HepG2 (cell line): ENCODE results near the gene EFNB1. TPM values are rescaled to one million over a fixed set of nuclear protein-coding genes. Genes with fewer than 3 reads are reported as not detected.

Experiments
- ATAC-seq: fragments of 200-7000 bp; cut with Tn5 transposase; 3 replicates; pipeline ENCODE4 v1.9.1; 2020; ENCODE audit warnings: mild to moderate bottlenecking, moderate library complexity
- BruUV-seq: library from RNA; stranded (reverse); fragments of 400-500 nt; replicated peaks from 2 replicates; lab custom pipeline; 2021; lab: Mats Ljungman, UMichigan
- CTCF ChIA-PET: fragments of 300-600 bp; formaldehyde crosslinking; extraction: SDS; loops from one replicate; lab custom pipeline; 2021; ENCODE audit warnings: low total read pairs, inconsistent platforms, low intra/inter-chr PET ratio; lab: Yijun Ruan, JAX
- POLR2A ChIA-PET: fragments of 350-600 bp; sonication (Branson Sonifier 250); formaldehyde crosslinking; loops from one replicate; lab custom pipeline; 2020; ENCODE audit warnings: antibody characterized with exemption, inconsistent platforms; lab: Yijun Ruan, JAX
- DNase-seq: peaks from one replicate; pipeline ENCODE4 v3.0.0-alpha.2; 2015; ENCODE audit warnings: low spot score
- FAIRE-seq: peaks from 3 replicates; lab custom pipeline; 2011; peaks lifted over from hg19 to GRCh38; lab: Jason Lieb, UNC
- H2AFZ ChIP-seq: one replicate; pipeline ENCODE4 v1.6.1; 2011; ENCODE audit warnings: low read length, inconsistent platforms
- H3K27ac ChIP-seq: fragments of 300-600 bp; 3 replicates; pipeline ENCODE4 v1.8.0; 2011; ENCODE audit warnings: mixed run types, mild to moderate bottlenecking, mixed read lengths, low read length, inconsistent platforms; ENCODE audit not compliant: insufficient read depth; ENCODE audit errors: extremely low read length
- H3K27me3 ChIP-seq, 2 experiments: fragments of 200-600 bp in 1 of 2; 2 replicates in 1 of 2; 3 replicates in 1 of 2; pipeline versions ENCODE4 v1.6.0 to v1.8.0; 2011; ENCODE audit warnings: low read length in 2 of 2, mild to moderate bottlenecking in 2 of 2, moderate library complexity in 2 of 2, inconsistent platforms in 1 of 2; ENCODE audit not compliant: insufficient read depth in 2 of 2, control insufficient read depth in 1 of 2
- H3K36me3 ChIP-seq, 2 experiments: fragments of 200-600 bp in 1 of 2; replicated peaks in 1 of 2; 2 replicates in 1 of 2; 3 replicates in 1 of 2; pipeline versions ENCODE4 v1.5.1 to v1.8.0; 2011; ENCODE audit warnings: low read length in 2 of 2, inconsistent platforms in 1 of 2; ENCODE audit not compliant: insufficient read depth in 2 of 2, control insufficient read depth in 1 of 2
- H3K4me1 ChIP-seq: 2 replicates; pipeline ENCODE4 v1.5.1; 2012; ENCODE audit warnings: low read length, inconsistent platforms; ENCODE audit not compliant: insufficient read depth
- H3K4me2 ChIP-seq: 2 replicates; pipeline ENCODE4 v1.6.0; 2011; ENCODE audit warnings: low read depth, low read length, inconsistent platforms
- H3K4me3 ChIP-seq, 3 experiments: fragments of 200-600 bp in 1 of 3; sonication (generic), shearing (Covaris generic) in 1 of 3; replicated peaks in 1 of 3; 2 replicates each; pipeline ENCODE4 v1.5.1; 2011 to 2016; ENCODE audit warnings: low read length in 3 of 3, inconsistent platforms in 2 of 3, low read depth in 2 of 3, mild to moderate bottlenecking in 2 of 3, control low read depth in 1 of 3, mixed read lengths in 1 of 3; ENCODE audit not compliant: insufficient read depth in 1 of 3
- H3K79me2 ChIP-seq: one replicate; pipeline ENCODE4 v1.6.1; 2011; ENCODE audit warnings: low read length, inconsistent platforms; ENCODE audit not compliant: insufficient read depth
- H3K9ac ChIP-seq: 2 replicates; pipeline ENCODE4 v1.6.0; 2011; ENCODE audit warnings: mild to moderate bottlenecking, low read depth, low read length, inconsistent platforms; ENCODE audit not compliant: insufficient read depth
- H3K9me3 ChIP-seq: 2 replicates; pipeline ENCODE4 v1.5.1; 2012; ENCODE audit warnings: mild to moderate bottlenecking, low read length
- H4K20me1 ChIP-seq: 2 replicates; pipeline ENCODE4 v1.6.0; 2011; ENCODE audit warnings: inconsistent platforms, mild to moderate bottlenecking, low read length, moderate library complexity; ENCODE audit not compliant: insufficient read depth
- ZNF879 ChIP-seq: sonication (generic); formaldehyde crosslinking; IDR thresholded peaks from 2 replicates; pipeline ENCODE4 v1.8.1; 2023; ENCODE audit warnings: missing genetic modification reagents
- WGBS: methylation state at CpG from one replicate; pipeline ENCODE4 v1.1.6; 2017; ENCODE audit warnings: low lambda C conversion rate; 5-methylcytosine and 5-hydroxymethylcytosine counted together
- in situ Hi-C: cut with HindIII; loops from 2 replicates; pipeline ENCODE4 v1.10.0; 2017; ENCODE audit warnings: low pct_unique_long_range_greater_than_20kb; ENCODE audit not compliant: extremely low pct_ligation_motif_present
- intact Hi-C: fragments of 100-400 bp; cut with micrococcal nuclease; formaldehyde crosslinking; loops from one replicate; pipeline ENCODE4 v1.10.0; 2022; ENCODE audit not compliant: unreplicated experiment
- polyA plus RNA-seq, 8 experiments: library from polyadenylated mRNA; depleted of rRNA in 3 of 8; stranded (reverse) in 7 of 8; unstranded in 1 of 8; fragments of >200 nt; fragmentation: Illumina TruSeq in 4 of 8; extraction: Trizol in 4 of 8; gene quantifications; 2 replicates each; pipeline versions ENCODE4 v1.2.1 to v1.2.3, GENCODE V29; 2011 to 2016; ENCODE audit warnings: low read depth in 4 of 8, missing spikeins in 1 of 8, mixed read lengths in 1 of 8; ENCODE audit not compliant: insufficient read depth in 1 of 8
- total RNA-seq, 5 experiments: library from RNA; depleted of rRNA; stranded (reverse); fragments of >200 nt; fragmentation: Illumina TruSeq; extraction: Trizol; gene quantifications; 2 replicates each; pipeline ENCODE4 v1.2.3, GENCODE V29; 2016; ENCODE audit warnings: low read depth in 1 of 5
- TF ChIP-seq, protein P1 (sequence below): sonication (generic); formaldehyde crosslinking; IDR thresholded peaks from 2 replicates; pipeline ENCODE4 v1.5.0; 2020; ENCODE audit warnings: mild to moderate bottlenecking, missing genetic modification reagents, moderate library complexity
- TF ChIP-seq, protein P2 (sequence below): IDR thresholded peaks from 2 replicates; pipeline ENCODE4 v1.6.1; 2018; ENCODE audit warnings: missing genetic modification reagents, mild to moderate bottlenecking, missing compliant biosample characterization
- TF ChIP-seq, protein P3 (sequence below): sonication (generic); formaldehyde crosslinking; IDR thresholded peaks from 2 replicates; pipeline ENCODE4 v1.8.0; 2022; ENCODE audit warnings: missing genetic modification reagents, mild to moderate bottlenecking, borderline replicate concordance

EFNB1 gene
- total and polyA plus RNA-seq, 2 of the 13 experiments (the other 11 are each of a cell fraction or from before 2014, with no cell fraction given), result 4.0 to 4.1 TPM

DNA sequence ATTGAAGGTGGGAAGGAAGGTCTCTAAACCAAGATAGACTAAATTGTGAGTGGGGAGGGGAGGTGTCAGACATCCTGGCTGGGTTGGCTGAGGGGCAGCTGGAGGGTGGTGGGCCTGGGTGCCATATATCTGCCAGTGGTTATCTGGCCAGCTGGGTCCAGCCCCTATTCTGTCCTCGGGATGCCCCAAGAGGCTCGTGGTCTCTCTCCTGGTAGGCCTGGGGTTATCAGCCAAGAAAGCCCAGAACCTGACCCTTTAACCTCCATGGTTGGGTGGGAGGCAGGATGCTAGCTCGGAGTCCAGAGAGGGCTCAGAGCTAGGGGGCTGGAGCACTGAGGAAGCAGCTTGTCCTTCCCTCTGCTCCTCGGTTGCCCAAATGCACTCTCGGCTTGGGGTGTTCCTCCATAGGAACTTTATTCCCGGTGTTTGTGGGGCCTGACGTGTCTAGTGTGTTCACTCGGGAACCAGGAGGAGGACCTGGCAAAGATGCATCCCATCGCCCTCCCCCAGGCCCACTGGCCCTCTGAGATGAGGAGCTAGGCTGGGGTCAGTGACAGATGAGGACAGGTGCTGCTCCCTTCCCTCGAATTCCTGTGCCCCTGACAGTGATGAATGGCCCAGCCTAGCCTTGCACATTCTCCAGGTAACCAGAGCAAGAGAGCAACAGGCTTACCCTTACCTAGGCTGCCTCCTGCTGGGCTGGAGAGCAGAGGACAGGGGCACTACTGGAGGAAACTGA is 5.2 kb upstream of the EFNB1 start:
- CTCF ChIA-PET, result interaction anchor here (1.2 kb wide), 1 partner anchor 398 kb away, joined by 3 read pairs; no protein-coding TSS in a partner anchor
- H3K36me3 ChIP-seq, result no peaks in the 10 kb centered on the region
- DNase-seq (no peak), FAIRE-seq (no peak), ATAC-seq (no peak)
- intact Hi-C loops (no loop called here), in situ Hi-C loops (loop anchor here (10.0 kb wide), 3 partner anchors 211 to 561 kb away; no protein-coding TSS in a partner anchor)
- H4K20me1 ChIP-seq, result no peaks in the 10 kb centered on the region
- H3K9me3 ChIP-seq, result no peaks in the 10 kb centered on the region
- H3K4me1 ChIP-seq, result peaks cover 26% of the 10 kb centered on the region
- no peak overlapping the region for H3K4me3 ChIP-seq
- no peaks in the 10 kb centered on the region for H3K27me3 ChIP-seq
- no peak overlapping the region for H3K9ac ChIP-seq
- no CpG with 5 or more reads among the region's 10 CpGs for WGBS
- TF ChIP-seq, protein P1, sequence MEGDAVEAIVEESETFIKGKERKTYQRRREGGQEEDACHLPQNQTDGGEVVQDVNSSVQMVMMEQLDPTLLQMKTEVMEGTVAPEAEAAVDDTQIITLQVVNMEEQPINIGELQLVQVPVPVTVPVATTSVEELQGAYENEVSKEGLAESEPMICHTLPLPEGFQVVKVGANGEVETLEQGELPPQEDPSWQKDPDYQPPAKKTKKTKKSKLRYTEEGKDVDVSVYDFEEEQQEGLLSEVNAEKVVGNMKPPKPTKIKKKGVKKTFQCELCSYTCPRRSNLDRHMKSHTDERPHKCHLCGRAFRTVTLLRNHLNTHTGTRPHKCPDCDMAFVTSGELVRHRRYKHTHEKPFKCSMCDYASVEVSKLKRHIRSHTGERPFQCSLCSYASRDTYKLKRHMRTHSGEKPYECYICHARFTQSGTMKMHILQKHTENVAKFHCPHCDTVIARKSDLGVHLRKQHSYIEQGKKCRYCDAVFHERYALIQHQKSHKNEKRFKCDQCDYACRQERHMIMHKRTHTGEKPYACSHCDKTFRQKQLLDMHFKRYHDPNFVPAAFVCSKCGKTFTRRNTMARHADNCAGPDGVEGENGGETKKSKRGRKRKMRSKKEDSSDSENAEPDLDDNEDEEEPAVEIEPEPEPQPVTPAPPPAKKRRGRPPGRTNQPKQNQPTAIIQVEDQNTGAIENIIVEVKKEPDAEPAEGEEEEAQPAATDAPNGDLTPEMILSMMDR (CRISPR knock-in tag), result peak; percentile 39
- TF ChIP-seq, protein P2, sequence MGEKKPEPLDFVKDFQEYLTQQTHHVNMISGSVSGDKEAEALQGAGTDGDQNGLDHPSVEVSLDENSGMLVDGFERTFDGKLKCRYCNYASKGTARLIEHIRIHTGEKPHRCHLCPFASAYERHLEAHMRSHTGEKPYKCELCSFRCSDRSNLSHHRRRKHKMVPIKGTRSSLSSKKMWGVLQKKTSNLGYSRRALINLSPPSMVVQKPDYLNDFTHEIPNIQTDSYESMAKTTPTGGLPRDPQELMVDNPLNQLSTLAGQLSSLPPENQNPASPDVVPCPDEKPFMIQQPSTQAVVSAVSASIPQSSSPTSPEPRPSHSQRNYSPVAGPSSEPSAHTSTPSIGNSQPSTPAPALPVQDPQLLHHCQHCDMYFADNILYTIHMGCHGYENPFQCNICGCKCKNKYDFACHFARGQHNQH (CRISPR knock-in tag), result no peak
- no peak for TF ChIP-seq ZNF879 (CRISPR knock-in tag)
- TF ChIP-seq, protein P3, sequence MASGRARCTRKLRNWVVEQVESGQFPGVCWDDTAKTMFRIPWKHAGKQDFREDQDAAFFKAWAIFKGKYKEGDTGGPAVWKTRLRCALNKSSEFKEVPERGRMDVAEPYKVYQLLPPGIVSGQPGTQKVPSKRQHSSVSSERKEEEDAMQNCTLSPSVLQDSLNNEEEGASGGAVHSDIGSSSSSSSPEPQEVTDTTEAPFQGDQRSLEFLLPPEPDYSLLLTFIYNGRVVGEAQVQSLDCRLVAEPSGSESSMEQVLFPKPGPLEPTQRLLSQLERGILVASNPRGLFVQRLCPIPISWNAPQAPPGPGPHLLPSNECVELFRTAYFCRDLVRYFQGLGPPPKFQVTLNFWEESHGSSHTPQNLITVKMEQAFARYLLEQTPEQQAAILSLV, result no peak
- no peaks in the 10 kb centered on the region for H3K79me2 ChIP-seq
- H3K4me2 ChIP-seq, result no peak overlapping the region
- POLR2A ChIA-PET, result no interaction called here
- no TSS peak for BruUV-seq
- no peak overlapping the region for H3K27ac ChIP-seq
- no peak overlapping the region for H2AFZ ChIP-seq
